DOHH2 (cell line): ENCODE measurements around the gene B9D2.

Source experiments
- H3F3A ChIP-seq: fragments of 200-600 bp; sonication (generic), shearing (Covaris generic); 2 replicates; pipeline ENCODE4 v1.6.0; 2016; ENCODE audit warnings: antibody characterized with exemption, mild to moderate bottlenecking; ENCODE audit not compliant: control insufficient read depth, insufficient read depth
- H3K27ac ChIP-seq: fragments of 200-600 bp; sonication (generic); 2 replicates; pipeline ENCODE4 v1.5.1; 2014; ENCODE audit warnings: low read depth, mild to moderate bottlenecking, low read length, moderate library complexity
- H3K27me3 ChIP-seq: fragments of 200-600 bp; sonication (generic); 2 replicates; pipeline ENCODE4 v1.6.1; 2014; ENCODE audit warnings: mild to moderate bottlenecking, low read length, mixed read lengths; ENCODE audit not compliant: control insufficient read depth
- H3K36me3 ChIP-seq: fragments of 200-600 bp; sonication (generic); 2 replicates; pipeline ENCODE4 v1.6.1; 2014; ENCODE audit warnings: mild to moderate bottlenecking, low read length, moderate library complexity, mixed read lengths; ENCODE audit not compliant: control insufficient read depth
- H3K4me1 ChIP-seq: fragments of 200-600 bp; sonication (generic); 2 replicates; pipeline ENCODE4 v1.6.1; 2014; ENCODE audit warnings: mild to moderate bottlenecking, low read length, mixed read lengths; ENCODE audit not compliant: control insufficient read depth
- H3K4me2 ChIP-seq: fragments of 200-600 bp; sonication (generic); 2 replicates; pipeline ENCODE4 v1.6.0; 2014; ENCODE audit warnings: mild to moderate bottlenecking, low read length, moderate library complexity
- H3K4me3 ChIP-seq: fragments of 200-600 bp; sonication (generic); 2 replicates; pipeline ENCODE4 v1.5.1; 2014; ENCODE audit warnings: mild to moderate bottlenecking, low read length, mixed read lengths
- H3K79me2 ChIP-seq: fragments of 200-600 bp; sonication (generic); 2 replicates; pipeline ENCODE4 v1.6.1; 2014; ENCODE audit warnings: mild to moderate bottlenecking, low read length, mixed read lengths; ENCODE audit not compliant: control insufficient read depth
- H3K9me2 ChIP-seq: fragments of 200-600 bp; sonication (generic); replicated peaks from 2 replicates; pipeline ENCODE4 v1.6.1; 2014; ENCODE audit warnings: mild to moderate bottlenecking, low read length, mixed read lengths; ENCODE audit not compliant: control insufficient read depth
- H3K9me3 ChIP-seq: fragments of 200-600 bp; sonication (generic); 2 replicates; pipeline ENCODE4 v1.6.1; 2014; ENCODE audit warnings: antibody characterized with exemption, low read length, mixed read lengths; ENCODE audit not compliant: control insufficient read depth, insufficient read depth
- H4K20me1 ChIP-seq: fragments of 200-600 bp; sonication (generic); 2 replicates; pipeline ENCODE4 v1.6.0; 2014; ENCODE audit warnings: low read depth, mild to moderate bottlenecking, antibody characterized with exemption, low read length, moderate library complexity; ENCODE audit not compliant: control insufficient read depth, insufficient read depth
- CTCF ChIP-seq: fragments of 200-600 bp; sonication (generic); IDR thresholded peaks from one replicate; pipeline ENCODE4 v1.5.1; 2014; ENCODE audit warnings: antibody characterized with exemption, mild to moderate bottlenecking, low read depth, low read length; ENCODE audit not compliant: poor library complexity, severe bottlenecking
- EZH2phosphoT487 ChIP-seq: fragments of 200-600 bp; sonication (generic); IDR thresholded peaks from 2 replicates; pipeline ENCODE4 v1.6.1; 2017; ENCODE audit warnings: borderline replicate concordance, mild to moderate bottlenecking, antibody characterized with exemption, low read length, moderate library complexity, mixed read lengths

B9D2 gene

DNA sequence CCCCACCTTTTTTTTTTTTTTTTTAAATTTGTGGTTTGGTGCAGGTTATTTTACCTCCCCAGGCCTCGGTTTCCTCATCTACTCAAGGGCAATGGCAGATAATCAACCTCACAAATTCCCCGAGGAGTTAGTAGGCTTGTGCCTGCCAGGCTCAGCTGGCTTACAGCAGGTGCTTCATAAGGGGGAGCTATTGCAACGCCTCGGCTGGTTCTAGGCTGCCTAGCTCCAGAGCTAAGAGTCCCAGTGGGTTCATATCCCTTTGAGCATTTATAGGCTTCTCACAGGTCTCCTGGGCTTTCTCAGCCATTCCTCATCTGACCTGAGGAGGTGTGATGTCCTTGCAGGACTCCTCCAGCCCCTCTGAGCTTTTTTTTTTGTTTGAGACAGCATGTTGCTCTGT, 44.3 kb upstream of the B9D2 start:
- TF ChIP-seq EZH2phosphoT487 = no peak
- TF ChIP-seq CTCF = peak; percentile 19
- no peaks in the 10 kb centered on the region for H3F3A ChIP-seq
- H3K36me3 ChIP-seq = no peaks in the 10 kb centered on the region
- no peaks in the 10 kb centered on the region for H3K9me3 ChIP-seq
- no peak overlapping the region for H3K4me2 ChIP-seq
- no peaks in the 10 kb centered on the region for H3K27me3 ChIP-seq
- no peaks in the 10 kb centered on the region for H4K20me1 ChIP-seq
- H3K4me1 ChIP-seq = peaks cover 8% of the 10 kb centered on the region
- H3K9me2 ChIP-seq = no peaks in the 10 kb centered on the region
- H3K4me3 ChIP-seq = no peak overlapping the region
- H3K79me2 ChIP-seq = no peaks in the 10 kb centered on the region; the same call in 1 of the 2 replicates
- H3K27ac ChIP-seq = no peak overlapping the region

- no peak overlapping the region for H3K4me2 ChIP-seq
- no peak overlapping the region for H3K27ac ChIP-seq
- no peak for TF ChIP-seq CTCF
- TF ChIP-seq EZH2phosphoT487 = no peak
- H3K36me3 ChIP-seq = no peaks in the 10 kb centered on the region
- H3K9me2 ChIP-seq = no peaks in the 10 kb centered on the region
- no peaks in the 10 kb centered on the region for H3K9me3 ChIP-seq
- H3K4me3 ChIP-seq = no peak overlapping the region
- H3F3A ChIP-seq = no peaks in the 10 kb centered on the region
- no peaks in the 10 kb centered on the region for H4K20me1 ChIP-seq
- no peaks in the 10 kb centered on the region; the same call in 1 of the 2 replicates for H3K79me2 ChIP-seq
- no peaks in the 10 kb centered on the region for H3K27me3 ChIP-seq
- peaks cover 8% of the 10 kb centered on the region for H3K4me1 ChIP-seq
These were observed 43.3 kb upstream of the B9D2 start for GRCh38 chr19:41407271-41407670.

DNA sequence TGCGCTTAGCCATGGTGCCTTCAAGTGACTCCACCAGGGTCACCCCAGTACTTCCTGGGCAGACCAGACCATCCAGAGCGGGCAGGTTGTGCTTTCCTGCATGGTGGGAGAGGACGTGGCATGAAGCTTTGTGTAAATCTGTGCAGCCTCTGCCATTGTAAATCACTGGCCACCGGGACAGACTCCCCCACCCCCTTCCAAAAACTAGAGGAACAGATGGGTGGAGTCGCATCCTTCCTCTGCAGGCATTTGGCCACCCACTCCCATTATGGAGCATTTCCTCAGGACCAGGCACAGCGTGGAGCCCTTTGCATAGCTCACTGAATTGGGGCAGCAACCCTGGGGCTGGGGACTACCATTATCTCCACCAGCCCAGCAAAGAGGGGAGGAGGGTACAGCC, 41.8 kb upstream of the B9D2 start:
- peaks cover 8% of the 10 kb centered on the region for H3K4me1 ChIP-seq
- H3K36me3 ChIP-seq = no peaks in the 10 kb centered on the region
- no peak overlapping the region for H3K4me2 ChIP-seq
- no peaks in the 10 kb centered on the region for H3K27me3 ChIP-seq
- no peaks in the 10 kb centered on the region for H4K20me1 ChIP-seq
- H3K9me2 ChIP-seq = no peaks in the 10 kb centered on the region
- no peaks in the 10 kb centered on the region for H3F3A ChIP-seq
- no peak overlapping the region for H3K27ac ChIP-seq
- no peaks in the 10 kb centered on the region; the same call in 1 of the 2 replicates for H3K79me2 ChIP-seq
- H3K4me3 ChIP-seq = no peak overlapping the region
- H3K9me3 ChIP-seq = no peaks in the 10 kb centered on the region
- no peak for TF ChIP-seq EZH2phosphoT487
- no peak for TF ChIP-seq CTCF
